RPMI8226 (cell line): ENCODE data around the gene SP7.
"Not testable (repeated sequence)": the region's sequence is repeated elsewhere in the genome, so short reads cannot be mapped to it uniquely, and the experiment has no call there.

Experiments
- DNase-seq: peaks from one replicate; pipeline ENCODE4 v3.0.0-alpha.2; 2015

The SP7 gene

GRCh38 chr12:53336181-53336681 lies at the start of gene SP7:
Gene SP7, minus strand, starts transcription at chr12:53336354. Its CDS starts 708 bp downstream, at chr12:53335646.
- DNase-seq: no peak

- no peak for DNase-seq
Observed at GRCh38 chr12:53383258-53383657, 47.1 kb upstream of the SP7 start.

- DNase-seq: peak; percentile 65
Observed at GRCh38 chr12:53381731-53382630, 45.8 kb upstream of the SP7 start.

- DNase-seq: no peak
Observed at GRCh38 chr12:53380794-53381730, 44.9 kb upstream of the SP7 start.

GRCh38 chr12:53380104-53380793 lies 44.1 kb upstream of the SP7 start, which contains the start of gene SP1:
Gene SP1, plus strand, starts transcription at chr12:53380176. Its CDS starts 116 bp downstream, at chr12:53380292.
- peak; percentile 95 for DNase-seq

- DNase-seq: peak; percentile 99
Observed at GRCh38 chr12:53379389-53380103, 43.4 kb upstream of the SP7 start.

GRCh38 chr12:53378724-53379388 lies 42.7 kb upstream of the SP7 start:
- peak; percentile 26 for DNase-seq

GRCh38 chr12:53378222-53378621 lies 42.1 kb upstream of the SP7 start:
- no peak for DNase-seq

GRCh38 chr12:53376747-53377146 lies 40.6 kb upstream of the SP7 start:
- DNase-seq: no peak

- DNase-seq: not testable (repeated sequence)
Observed at GRCh38 chr12:53374277-53374676, 38.1 kb upstream of the SP7 start.

GRCh38 chr12:53373554-53374133 lies 37.5 kb upstream of the SP7 start:
- DNase-seq: not testable (repeated sequence)

GRCh38 chr12:53365245-53365904 lies 29.2 kb upstream of the SP7 start:
- no peak for DNase-seq

- DNase-seq: not testable (repeated sequence)
Observed at GRCh38 chr12:53361638-53362037, 25.5 kb upstream of the SP7 start.

GRCh38 chr12:53358836-53359419 lies 22.8 kb upstream of the SP7 start:
- no peak for DNase-seq

- no peak for DNase-seq
Observed at GRCh38 chr12:53355121-53355520, 19.0 kb upstream of the SP7 start.

- no peak for DNase-seq
Observed at GRCh38 chr12:53353257-53353655, 17.1 kb upstream of the SP7 start.

- DNase-seq: peak; percentile 85
Observed at GRCh38 chr12:53352331-53353256, 16.4 kb upstream of the SP7 start.

- DNase-seq: no peak
Observed at GRCh38 chr12:53347905-53348304, 11.8 kb upstream of the SP7 start.

GRCh38 chr12:53346491-53346890 lies 10.3 kb upstream of the SP7 start:
- no peak for DNase-seq
